Skeletal muscle satellite cell (primary cell): ENCODE measurements around the gene CTNND2.
"Not testable (repeated sequence)": the region's sequence is repeated elsewhere in the genome, so short reads cannot be mapped to it uniquely, and the experiment has no call there.

Experiments used
- H3K27me3 ChIP-seq: 2 replicates; pipeline ENCODE4 v1.7.0; 2013; ENCODE audit warnings: low read length; ENCODE audit not compliant: control insufficient read depth, insufficient read depth
- H3K36me3 ChIP-seq: 2 replicates; pipeline ENCODE4 v1.7.0; 2013; ENCODE audit warnings: mild to moderate bottlenecking, control low read depth, low read length; ENCODE audit not compliant: insufficient read depth
- H3K4me1 ChIP-seq: 2 replicates; pipeline ENCODE4 v1.7.0; 2013; ENCODE audit warnings: low read length; ENCODE audit not compliant: control insufficient read depth, insufficient read depth
- H3K4me2 ChIP-seq: 2 replicates; pipeline ENCODE4 v1.7.0; 2013; ENCODE audit warnings: mild to moderate bottlenecking, low read length
- H3K4me3 ChIP-seq: 2 replicates; pipeline ENCODE4 v1.7.0; 2013; ENCODE audit warnings: low read length
- H3K9ac ChIP-seq: 2 replicates; pipeline ENCODE4 v1.7.0; 2013; ENCODE audit warnings: mild to moderate bottlenecking, low read depth, low read length, moderate library complexity
- H3K9me3 ChIP-seq: replicated peaks from 2 replicates; pipeline ENCODE4 v1.7.0; 2013; ENCODE audit warnings: mild to moderate bottlenecking, control low read depth, low read length

The CTNND2 gene

DNA sequence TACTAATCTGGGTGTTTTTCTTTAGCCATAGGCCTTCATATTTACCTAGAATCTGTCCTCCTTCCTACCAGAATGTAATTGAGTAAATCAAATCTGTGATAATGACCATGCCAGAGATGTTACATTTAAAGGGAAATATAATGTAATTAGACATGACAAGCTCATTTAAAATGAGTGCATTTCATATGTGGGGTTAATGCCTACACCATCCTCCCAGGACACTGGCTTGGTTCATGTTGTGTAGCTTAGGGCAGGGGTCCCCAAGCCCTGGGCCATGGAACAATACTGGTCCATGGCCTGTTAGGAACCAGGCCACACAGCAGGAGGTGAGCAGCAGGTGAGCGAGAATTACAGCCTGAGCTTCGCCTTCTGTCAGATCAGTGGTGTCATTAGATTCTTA, 866.3 kb downstream of the CTNND2 start:
- no peak overlapping the region for H3K4me3 ChIP-seq
- no peaks in the 10 kb centered on the region for H3K27me3 ChIP-seq
- H3K9ac ChIP-seq = no peak overlapping the region
- no peaks in the 10 kb centered on the region for H3K9me3 ChIP-seq
- H3K36me3 ChIP-seq = no peaks in the 10 kb centered on the region
- no peak overlapping the region for H3K4me2 ChIP-seq
- no peaks in the 10 kb centered on the region for H3K4me1 ChIP-seq

DNA sequence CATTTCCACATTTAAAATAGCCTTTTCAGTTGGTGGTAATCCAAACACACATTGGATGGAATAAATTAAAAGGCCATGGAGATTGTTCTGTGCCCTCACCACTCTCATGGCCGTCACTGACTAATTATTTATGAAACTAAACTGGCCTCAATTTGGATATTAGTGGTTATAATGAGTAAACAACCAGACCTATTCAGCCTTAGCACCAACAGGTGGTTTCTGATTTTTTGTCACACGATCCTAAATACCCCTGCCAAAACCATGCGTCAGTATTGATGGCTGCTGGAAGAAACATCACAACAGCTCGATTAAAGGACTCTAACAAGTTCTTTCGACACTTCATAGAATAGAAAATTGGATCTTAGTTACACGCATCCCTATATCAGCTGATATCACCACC, 867.2 kb downstream of the CTNND2 start:
- H3K36me3 ChIP-seq = no peaks in the 10 kb centered on the region
- H3K4me3 ChIP-seq = no peak overlapping the region
- no peak overlapping the region for H3K4me2 ChIP-seq
- H3K27me3 ChIP-seq = no peaks in the 10 kb centered on the region
- no peak overlapping the region for H3K9ac ChIP-seq
- H3K4me1 ChIP-seq = no peaks in the 10 kb centered on the region
- H3K9me3 ChIP-seq = no peaks in the 10 kb centered on the region

DNA sequence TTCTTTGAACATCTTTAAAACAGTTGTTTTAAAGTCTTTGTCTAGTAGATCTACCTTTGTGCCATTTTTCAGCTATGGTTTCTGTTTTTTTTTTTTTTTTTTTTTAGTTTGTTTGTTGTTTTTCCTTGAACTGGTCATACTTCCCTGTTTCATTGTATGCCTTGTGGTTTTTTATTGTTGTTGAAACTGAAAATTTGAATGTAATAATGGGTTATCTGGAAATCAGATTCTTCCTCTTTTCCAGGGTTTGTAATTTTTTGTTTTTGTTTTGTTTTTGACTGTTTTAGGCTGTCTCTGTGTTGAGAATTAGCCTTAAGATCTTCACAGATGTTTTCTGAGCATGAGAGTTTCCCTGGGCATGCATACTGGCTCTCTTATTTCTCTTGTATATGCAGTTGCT, 873.6 kb downstream of the CTNND2 start:
- H3K4me2 ChIP-seq = no peak overlapping the region
- no peak overlapping the region for H3K4me3 ChIP-seq
- no peaks in the 10 kb centered on the region for H3K27me3 ChIP-seq

DNA sequence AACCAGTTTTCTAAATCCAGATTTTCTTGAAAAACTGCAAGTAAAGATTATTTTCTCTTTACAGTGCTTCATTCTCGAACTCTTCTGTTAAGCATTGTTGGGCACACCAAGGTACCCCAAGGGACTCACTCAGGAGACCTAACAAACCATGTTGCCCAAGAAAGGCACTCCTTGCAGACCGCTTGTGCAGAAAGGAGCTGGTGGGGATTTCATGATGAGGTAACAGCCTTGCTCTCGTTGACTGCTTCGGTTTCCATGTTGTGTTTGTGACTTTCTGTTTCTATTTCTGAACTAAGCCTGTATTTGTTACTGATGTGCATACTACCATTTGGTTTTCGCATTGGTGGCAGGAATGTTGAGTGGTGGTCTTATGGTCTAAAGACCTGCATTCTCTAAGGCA, 876.6 kb downstream of the CTNND2 start:
- no peaks in the 10 kb centered on the region for H3K4me1 ChIP-seq
- no peak overlapping the region for H3K9ac ChIP-seq
- no peaks in the 10 kb centered on the region for H3K9me3 ChIP-seq
- no peak overlapping the region for H3K4me2 ChIP-seq
- H3K27me3 ChIP-seq = no peaks in the 10 kb centered on the region
- no peak overlapping the region for H3K4me3 ChIP-seq
- no peaks in the 10 kb centered on the region for H3K36me3 ChIP-seq

More for the DNA sequence above, 873.6 kb downstream of the CTNND2 start:
- no peaks in the 10 kb centered on the region for H3K36me3 ChIP-seq
- H3K4me1 ChIP-seq = no peaks in the 10 kb centered on the region
- no peak overlapping the region for H3K9ac ChIP-seq
- no peaks in the 10 kb centered on the region for H3K9me3 ChIP-seq

DNA sequence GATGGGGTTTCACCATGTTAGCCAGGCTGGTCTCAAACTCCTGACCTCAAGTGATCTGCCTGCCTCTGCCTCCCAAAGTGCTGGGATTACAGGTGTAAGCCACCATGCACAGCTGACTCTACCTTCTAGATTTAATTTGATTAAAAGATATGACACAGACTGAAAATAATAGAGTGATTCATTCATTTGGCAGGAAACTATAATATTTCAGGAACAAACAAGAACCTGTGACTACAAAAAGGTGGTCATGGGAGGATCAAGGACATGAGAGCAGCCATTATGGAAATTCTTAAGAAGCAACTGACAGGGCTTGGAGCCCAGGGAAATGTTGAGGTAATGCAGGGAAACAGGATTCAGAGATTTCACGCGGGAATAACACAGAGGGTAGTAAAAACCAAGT, 877.7 kb downstream of the CTNND2 start:
- Histone ChIP-seq H3K4me1 (no peaks in the 10 kb centered on the region), H3K36me3 (no peaks in the 10 kb centered on the region), H3K27me3 (no peaks in the 10 kb centered on the region), H3K9ac (no peak overlapping the region), H3K4me3 (no peak overlapping the region), H3K9me3 (no peaks in the 10 kb centered on the region), H3K4me2 (no peak overlapping the region)

DNA sequence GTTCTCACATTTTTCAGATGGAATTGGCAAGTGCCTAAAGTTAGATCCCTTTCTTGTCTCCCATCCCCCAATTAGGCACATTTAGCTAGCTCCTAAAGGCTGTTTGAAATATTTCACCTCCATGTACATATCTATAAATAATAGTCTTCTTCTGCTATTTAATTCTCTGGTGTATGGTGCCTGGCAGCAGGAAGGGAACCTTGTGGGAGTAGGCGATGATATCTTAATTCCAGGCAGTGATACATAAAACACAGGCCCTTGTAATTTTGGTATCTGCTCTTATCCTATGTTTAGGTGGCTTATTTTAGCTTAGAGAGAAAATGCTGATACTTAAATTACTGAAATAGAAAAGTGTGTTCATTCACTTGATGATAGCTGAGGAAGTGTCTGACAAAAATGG, 880.3 kb downstream of the CTNND2 start:
- Histone ChIP-seq H3K4me3 (no peak overlapping the region), H3K4me1 (no peaks in the 10 kb centered on the region), H3K27me3 (no peaks in the 10 kb centered on the region), H3K4me2 (no peak overlapping the region), H3K9ac (no peak overlapping the region), H3K9me3 (no peaks in the 10 kb centered on the region), H3K36me3 (no peaks in the 10 kb centered on the region)

DNA sequence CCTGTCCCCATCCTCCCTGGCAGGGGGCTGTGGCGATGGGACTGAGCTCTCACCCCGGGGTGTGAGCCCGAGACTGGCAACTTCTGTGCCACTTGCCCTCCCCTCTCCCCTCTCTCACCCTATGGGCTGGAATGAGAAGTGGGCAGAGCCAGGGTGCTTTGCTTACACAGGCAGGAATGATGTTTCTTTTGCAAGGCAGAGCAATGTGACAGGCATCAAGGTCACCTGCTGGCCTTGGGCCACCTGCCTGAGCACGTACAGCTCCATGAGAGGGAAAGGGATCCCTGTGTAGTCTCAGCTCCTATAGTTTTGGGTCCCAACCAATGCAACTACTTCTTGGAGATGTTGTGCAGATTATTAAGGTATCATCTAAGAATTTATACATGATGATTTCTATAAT, 890.5 kb downstream of the CTNND2 start:
- H3K36me3 ChIP-seq = no peaks in the 10 kb centered on the region
- no peaks in the 10 kb centered on the region for H3K4me1 ChIP-seq
- H3K4me2 ChIP-seq = no peak overlapping the region
- H3K27me3 ChIP-seq = no peaks in the 10 kb centered on the region
- H3K9ac ChIP-seq = no peak overlapping the region
- H3K4me3 ChIP-seq = no peak overlapping the region
- no peaks in the 10 kb centered on the region for H3K9me3 ChIP-seq

DNA sequence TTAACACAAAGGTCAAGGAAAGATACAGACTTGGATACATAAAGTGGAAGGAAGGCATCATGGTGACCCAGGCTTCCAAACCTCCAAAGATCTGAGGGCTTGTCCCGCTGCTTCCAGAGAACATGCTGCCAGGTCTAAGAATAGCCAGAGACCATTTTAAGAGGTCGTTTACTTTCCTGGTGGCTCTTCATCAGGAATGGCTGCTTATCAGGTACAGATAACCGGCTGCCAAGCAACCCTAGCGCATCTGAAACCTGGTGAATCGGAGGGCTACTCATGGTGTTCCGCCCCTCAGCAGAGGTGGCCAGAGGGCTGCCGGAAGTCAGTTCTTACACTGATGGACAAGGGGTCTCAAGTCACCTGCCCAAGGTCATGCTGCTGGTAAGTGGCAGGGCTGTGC, 892.0 kb downstream of the CTNND2 start:
- H3K4me1 ChIP-seq = no peaks in the 10 kb centered on the region
- no peak overlapping the region for H3K4me3 ChIP-seq
- H3K9ac ChIP-seq = no peak overlapping the region
- H3K4me2 ChIP-seq = no peak overlapping the region
- no peaks in the 10 kb centered on the region for H3K36me3 ChIP-seq
- H3K27me3 ChIP-seq = no peaks in the 10 kb centered on the region
- no peaks in the 10 kb centered on the region for H3K9me3 ChIP-seq

DNA sequence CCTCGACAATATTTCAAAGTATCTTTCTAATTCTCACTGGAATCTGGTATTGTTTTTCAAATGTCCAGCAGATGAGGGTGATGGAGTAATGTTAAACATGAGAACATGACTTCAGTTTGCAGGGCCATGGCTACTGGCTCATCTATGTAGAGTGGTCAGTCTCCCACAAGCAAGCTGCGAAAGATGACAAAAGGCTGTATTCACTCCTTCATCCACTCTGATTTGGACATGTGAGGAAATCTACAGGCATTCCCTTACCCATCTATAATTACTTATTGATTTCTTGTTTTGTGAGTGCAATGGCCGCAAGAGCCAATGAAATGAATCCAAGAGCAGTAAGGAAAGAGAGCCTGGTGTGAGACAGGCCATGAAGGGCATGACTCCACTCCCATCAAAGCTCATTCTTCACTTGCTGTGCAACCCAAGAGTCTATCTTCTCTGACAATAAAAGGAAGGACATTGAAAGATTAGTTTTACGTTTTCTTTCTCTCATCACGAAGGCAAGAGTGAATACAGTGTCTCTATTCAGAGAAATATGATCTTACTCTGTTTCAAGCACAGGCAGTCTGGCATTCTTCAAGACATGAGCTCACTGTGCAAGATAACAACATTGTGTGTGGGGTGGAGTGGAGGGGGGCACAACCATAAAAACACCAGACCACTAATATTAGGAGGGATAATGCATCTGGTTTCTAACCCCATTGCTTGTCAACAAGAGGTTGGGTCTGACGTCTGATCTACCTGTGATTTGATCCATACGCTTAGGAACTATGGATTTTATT, 893.6 kb downstream of the CTNND2 start:
- Histone ChIP-seq H3K4me1 (no peaks in the 10 kb centered on the region), H3K27me3 (no peaks in the 10 kb centered on the region), H3K9me3 (no peaks in the 10 kb centered on the region), H3K9ac (no peak overlapping the region), H3K4me3 (no peak overlapping the region), H3K4me2 (no peak overlapping the region), H3K36me3 (no peaks in the 10 kb centered on the region)

DNA sequence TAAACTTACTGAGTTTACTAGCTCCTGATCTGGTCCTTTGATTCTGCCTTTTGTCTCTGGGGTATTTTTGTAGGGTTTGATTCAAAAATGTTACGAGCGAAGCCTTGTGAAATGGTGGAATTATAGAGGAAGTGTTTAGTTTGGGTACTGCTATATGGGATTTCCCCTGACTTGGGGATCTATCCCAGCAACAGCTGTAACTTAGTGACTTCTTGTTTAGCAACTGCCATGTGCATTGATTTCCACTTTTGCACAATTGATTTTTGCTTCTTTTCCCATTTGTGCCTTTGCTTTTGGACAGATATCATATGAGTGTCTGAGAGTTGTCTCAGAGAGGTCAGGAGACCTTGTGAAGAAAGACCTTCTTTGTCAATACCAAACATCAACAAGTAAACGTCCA, 894.7 kb downstream of the CTNND2 start:
- no peak overlapping the region for H3K4me3 ChIP-seq
- H3K4me2 ChIP-seq = no peak overlapping the region
- H3K4me1 ChIP-seq = no peaks in the 10 kb centered on the region
- H3K36me3 ChIP-seq = no peaks in the 10 kb centered on the region
- no peak overlapping the region for H3K9ac ChIP-seq
- H3K27me3 ChIP-seq = no peaks in the 10 kb centered on the region
- no peaks in the 10 kb centered on the region for H3K9me3 ChIP-seq

DNA sequence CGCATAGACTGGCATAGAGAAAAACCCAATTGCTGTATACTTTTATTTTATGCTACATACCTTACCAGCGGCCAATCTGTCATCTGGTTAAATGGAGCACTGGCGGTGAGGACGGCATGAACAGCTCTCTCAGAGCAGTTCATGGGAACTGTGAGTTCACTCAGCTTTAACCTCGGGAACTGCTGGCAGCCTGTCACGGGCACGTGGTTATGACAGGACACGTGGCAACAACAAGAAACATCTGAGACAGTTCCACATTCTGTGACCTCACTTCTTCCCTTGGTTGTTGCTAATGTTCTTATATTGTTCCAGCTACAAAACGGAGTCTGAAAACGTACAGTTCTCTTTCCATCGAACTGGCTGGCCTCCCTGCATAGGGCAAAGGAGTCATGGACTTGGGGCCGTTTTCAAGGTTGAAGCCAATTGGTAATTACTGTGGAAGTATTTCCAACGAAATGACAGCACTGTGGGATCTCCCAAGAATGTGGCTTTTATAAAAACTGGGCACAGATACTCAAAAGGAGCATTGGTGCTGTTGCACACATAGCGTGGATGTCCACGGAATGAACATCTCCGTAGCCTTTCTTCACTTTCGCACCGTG, 896.9 kb downstream of the CTNND2 start:
- Histone ChIP-seq H3K4me1 (no peaks in the 10 kb centered on the region), H3K9me3 (no peaks in the 10 kb centered on the region), H3K36me3 (no peaks in the 10 kb centered on the region), H3K4me3 (no peak overlapping the region), H3K4me2 (no peak overlapping the region), H3K27me3 (no peaks in the 10 kb centered on the region), H3K9ac (no peak overlapping the region)

DNA sequence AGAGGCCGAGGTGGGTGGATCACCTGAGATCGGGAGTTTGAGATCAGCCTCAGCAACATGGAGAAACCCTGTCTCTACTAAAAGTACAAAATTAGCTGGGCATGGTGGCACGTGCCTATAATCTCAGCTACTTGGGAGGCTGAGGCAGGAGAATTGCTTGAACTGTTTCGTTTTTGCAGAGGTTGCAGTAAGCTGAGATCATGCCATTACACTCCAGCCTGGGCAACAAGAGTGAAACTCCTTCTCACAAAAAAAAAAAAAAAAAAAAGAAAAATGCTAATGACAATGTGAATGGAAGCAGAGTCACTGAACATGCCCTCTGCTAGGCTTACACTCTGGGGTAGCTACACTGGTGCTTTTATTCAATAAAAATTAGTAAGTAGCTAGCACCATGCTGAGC, 899.7 kb downstream of the CTNND2 start:
- H3K27me3 ChIP-seq, H3K9me3 ChIP-seq, H3K36me3 ChIP-seq, H3K4me1 ChIP-seq, H3K4me3 ChIP-seq, H3K9ac ChIP-seq, H3K4me2 ChIP-seq: not testable (repeated sequence)
